Astrocyte of the cerebellum (primary cell): ENCODE results near the gene PIP5K1B.

Experiments used
- DNase-seq: peaks from one replicate; pipeline ENCODE4 v3.0.0-alpha.2; 2011; ENCODE audit warnings: low read depth
- H3K4me3 ChIP-seq: 2 replicates; pipeline ENCODE4 v1.5.1; 2011; ENCODE audit warnings: mild to moderate bottlenecking, low read depth, low read length, moderate library complexity
- in situ Hi-C: cut with HindIII; loops from 2 replicates; pipeline ENCODE4 v1.10.0; 2017; ENCODE audit warnings: low sequenced_read_pairs
- TF ChIP-seq, protein P1 (sequence below): IDR thresholded peaks from 2 replicates; pipeline ENCODE4 v1.5.1; 2012; ENCODE audit warnings: low read length, low read depth, moderate library complexity, mild to moderate bottlenecking; ENCODE audit errors: missing control alignments

Gene PIP5K1B

DNA sequence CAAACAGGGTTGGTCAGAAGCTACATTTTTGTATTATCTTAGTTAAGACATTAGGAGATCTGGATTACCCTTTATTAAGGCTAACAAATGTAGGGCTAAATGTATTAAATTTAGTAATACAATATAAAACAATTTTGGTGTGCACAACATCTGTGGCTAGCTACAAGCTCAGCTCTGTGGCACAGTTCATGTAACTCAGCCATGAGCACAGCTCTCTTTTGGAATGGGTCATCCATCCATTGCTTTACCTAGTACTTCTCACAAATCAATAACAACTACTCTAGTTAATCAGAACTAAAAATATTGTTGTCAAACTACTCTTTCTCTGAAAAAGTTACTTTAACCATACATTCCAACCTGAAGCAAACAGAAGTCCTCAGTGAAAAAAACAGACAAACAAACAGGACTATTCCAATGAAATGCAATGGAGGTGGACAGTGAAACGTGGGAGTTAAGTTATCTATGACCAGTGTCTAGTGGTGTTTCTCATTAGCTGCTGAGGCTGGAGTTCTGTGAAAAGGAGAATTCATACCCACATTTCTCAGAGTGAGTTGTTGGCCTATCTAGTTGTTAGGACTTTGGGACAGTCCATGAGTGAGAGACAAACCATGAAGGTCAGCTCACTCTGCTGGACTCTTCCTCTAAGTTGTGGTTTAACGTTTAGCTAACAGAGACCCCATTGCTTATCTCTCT lies 55.1 kb downstream of the PIP5K1B start:
- in situ Hi-C loops: loop anchor here (5.0 kb wide), 1 partner anchor 47 kb away; no protein-coding TSS in a partner anchor
- TF ChIP-seq, protein P1, sequence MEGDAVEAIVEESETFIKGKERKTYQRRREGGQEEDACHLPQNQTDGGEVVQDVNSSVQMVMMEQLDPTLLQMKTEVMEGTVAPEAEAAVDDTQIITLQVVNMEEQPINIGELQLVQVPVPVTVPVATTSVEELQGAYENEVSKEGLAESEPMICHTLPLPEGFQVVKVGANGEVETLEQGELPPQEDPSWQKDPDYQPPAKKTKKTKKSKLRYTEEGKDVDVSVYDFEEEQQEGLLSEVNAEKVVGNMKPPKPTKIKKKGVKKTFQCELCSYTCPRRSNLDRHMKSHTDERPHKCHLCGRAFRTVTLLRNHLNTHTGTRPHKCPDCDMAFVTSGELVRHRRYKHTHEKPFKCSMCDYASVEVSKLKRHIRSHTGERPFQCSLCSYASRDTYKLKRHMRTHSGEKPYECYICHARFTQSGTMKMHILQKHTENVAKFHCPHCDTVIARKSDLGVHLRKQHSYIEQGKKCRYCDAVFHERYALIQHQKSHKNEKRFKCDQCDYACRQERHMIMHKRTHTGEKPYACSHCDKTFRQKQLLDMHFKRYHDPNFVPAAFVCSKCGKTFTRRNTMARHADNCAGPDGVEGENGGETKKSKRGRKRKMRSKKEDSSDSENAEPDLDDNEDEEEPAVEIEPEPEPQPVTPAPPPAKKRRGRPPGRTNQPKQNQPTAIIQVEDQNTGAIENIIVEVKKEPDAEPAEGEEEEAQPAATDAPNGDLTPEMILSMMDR: no peak
- H3K4me3 ChIP-seq: no peak overlapping the region
- DNase-seq: no peak

DNA sequence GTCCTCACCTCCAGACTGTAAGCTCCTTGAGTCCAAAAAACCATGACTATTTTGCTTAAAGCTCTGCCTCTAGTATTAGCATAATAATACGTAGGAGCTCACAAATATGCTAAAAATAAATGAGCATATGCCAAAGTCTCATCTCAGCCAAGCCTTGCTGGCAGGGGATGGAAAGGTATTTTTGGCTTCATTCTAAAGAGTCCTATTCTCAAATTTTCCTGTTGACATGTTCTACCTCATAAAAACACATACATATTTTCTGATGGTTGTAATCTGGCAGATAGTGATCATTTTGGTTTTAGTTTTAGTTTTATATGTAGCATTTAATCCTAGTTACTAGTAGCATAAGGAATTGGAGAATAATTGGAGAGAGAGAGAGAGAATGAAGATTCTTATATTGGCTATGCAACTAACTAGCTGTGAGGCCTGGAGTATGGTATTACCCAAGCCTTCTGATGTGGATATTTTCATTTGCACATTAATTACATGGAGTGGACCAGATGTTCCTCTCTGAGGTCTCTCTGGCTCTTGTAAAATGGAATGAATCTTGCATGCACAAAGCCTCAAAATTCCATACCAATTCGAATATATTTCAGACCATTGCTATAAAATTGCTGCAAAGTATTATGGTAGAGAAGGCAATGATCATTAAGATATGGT lies 55.8 kb downstream of the PIP5K1B start:
- in situ Hi-C loops: loop anchor here (5.0 kb wide), 1 partner anchor 46 kb away; no protein-coding TSS in a partner anchor
- H3K4me3 ChIP-seq: no peak overlapping the region
- no peak for DNase-seq
- TF ChIP-seq, protein P1: no peak

DNA sequence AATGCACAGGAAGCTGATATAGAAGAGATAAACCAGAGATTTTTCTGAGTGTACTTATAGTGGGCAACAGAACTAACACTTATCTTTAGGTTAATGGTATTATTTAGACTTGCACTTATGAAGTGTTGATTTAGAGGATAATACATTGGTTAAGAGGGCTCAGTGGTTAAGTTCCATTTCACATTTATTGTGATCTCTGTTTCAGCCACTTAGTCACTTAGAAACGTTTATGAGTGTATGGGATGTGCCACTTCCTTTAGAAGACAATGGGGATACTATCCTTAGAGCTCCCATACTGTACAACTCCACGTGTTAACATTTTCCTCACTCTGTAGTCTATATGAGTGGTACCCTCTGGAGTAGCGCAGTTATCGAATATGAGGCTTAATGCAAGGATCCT lies 57.5 kb downstream of the PIP5K1B start:
- DNase-seq: no peak
- in situ Hi-C loops: loop anchor here (5.0 kb wide), 1 partner anchor 45 kb away; no protein-coding TSS in a partner anchor

DNA sequence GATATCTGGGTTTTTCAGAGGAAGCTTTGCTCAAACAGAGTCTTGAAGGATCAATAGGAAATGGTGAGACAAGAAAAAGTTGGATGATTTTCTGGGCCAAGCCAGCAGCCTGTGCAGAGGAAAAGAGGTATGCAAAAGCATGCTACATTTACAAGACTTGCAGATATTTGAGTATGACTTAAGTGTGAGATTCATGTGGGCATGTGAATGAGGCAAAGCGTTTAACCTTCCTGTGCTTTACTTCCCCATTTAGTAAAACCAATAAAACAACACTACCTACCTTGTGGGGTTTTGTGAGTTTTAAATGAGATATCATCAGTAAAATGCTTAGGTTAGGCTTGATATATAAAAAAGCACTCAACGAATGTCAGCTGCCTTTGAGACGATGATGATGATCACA lies 58.1 kb downstream of the PIP5K1B start:
- no peak for DNase-seq
- TF ChIP-seq, protein P1: no peak
- in situ Hi-C loops: loop anchor here (5.0 kb wide), 1 partner anchor 44 kb away; no protein-coding TSS in a partner anchor

More for the DNA sequence above, 57.5 kb downstream of the PIP5K1B start:
- no peak overlapping the region for H3K4me3 ChIP-seq
- TF ChIP-seq, protein P1: no peak

DNA sequence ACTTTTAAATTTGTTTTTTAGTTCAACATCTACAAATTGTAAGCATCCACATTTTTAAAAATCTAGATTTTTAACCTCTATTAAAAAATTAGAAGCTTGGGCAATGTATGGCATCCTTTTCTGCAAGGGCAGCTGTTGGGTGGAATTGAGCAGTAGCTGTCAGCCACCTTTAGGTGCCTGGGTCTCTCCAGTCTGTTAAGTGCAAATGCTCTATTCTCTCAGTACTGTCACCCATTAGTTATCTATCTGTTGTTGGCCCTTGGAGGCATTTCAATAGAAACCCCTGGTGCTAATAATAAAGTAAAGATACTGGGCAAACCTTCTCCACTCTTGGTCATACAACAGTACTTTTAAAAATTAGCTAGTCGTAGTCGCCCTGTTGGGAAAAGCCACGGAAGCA lies 63.6 kb downstream of the PIP5K1B start:
- TF ChIP-seq, protein P1: no peak
- H3K4me3 ChIP-seq: no peak overlapping the region
- in situ Hi-C loops: no loop called here

More for the DNA sequence above, 58.1 kb downstream of the PIP5K1B start:
- H3K4me3 ChIP-seq: no peak overlapping the region

DNA sequence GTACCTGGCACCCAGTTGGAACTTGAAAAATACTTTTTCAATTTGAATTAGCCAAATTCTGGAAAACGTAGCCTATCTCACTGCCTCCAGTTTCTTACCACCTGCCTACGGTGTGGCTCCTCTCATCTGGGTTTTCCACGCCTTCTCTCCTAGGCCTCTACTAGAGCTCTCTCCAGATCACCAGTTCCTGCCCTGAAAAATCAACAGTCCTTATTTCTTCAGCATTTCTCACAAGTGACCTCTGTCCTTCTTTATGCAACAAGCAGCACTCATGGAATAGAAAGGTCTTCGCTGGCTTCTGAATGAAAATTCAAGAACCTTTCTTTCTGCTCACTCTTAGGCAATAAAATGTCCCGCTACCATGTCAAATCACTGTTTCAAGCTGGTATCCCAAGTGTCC lies 64.8 kb downstream of the PIP5K1B start:
- no peak overlapping the region for H3K4me3 ChIP-seq
- TF ChIP-seq, protein P1: no peak
- in situ Hi-C loops: no loop called here
- no peak for DNase-seq

More for the DNA sequence above, 63.6 kb downstream of the PIP5K1B start:
- DNase-seq: no peak
